ENCODE measurements around the gene SLC43A2. TPM values are rescaled to one million over a fixed set of nuclear protein-coding genes. Genes with fewer than 3 reads are reported as not detected.

The SLC43A2 gene
- polyA plus RNA-seq, 2 of the 4 experiments (the other 2 are of a cell fraction): 3.5 to 7.0 TPM

GRCh38 chr17:1617620-1618174, 10.9 kb downstream of the SLC43A2 start (continued):
- TF ChIP-seq, protein P1, sequence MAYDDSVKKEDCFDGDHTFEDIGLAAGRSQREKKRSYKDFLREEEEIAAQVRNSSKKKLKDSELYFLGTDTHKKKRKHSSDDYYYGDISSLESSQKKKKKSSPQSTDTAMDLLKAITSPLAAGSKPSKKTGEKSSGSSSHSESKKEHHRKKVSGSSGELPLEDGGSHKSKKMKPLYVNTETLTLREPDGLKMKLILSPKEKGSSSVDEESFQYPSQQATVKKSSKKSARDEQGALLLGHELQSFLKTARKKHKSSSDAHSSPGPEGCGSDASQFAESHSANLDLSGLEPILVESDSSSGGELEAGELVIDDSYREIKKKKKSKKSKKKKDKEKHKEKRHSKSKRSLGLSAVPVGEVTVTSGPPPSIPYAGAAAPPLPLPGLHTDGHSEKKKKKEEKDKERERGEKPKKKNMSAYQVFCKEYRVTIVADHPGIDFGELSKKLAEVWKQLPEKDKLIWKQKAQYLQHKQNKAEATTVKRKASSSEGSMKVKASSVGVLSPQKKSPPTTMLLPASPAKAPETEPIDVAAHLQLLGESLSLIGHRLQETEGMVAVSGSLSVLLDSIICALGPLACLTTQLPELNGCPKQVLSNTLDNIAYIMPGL (CRISPR knock-in tag; IDR thresholded peaks at IDR 0.05; ENCODE audit: borderline replicate concordance): no peak
- peak; percentile 55; the same call in 2 of the 3 replicates for TF ChIP-seq SMC3 (IDR thresholded peaks at IDR 0.05)
- 0 out of 2 replicates have a peak, but pooled peaks have one; percentile 32 for TF ChIP-seq MYC (IDR thresholded peaks at IDR 0.05; ENCODE audit: borderline replicate concordance, low read length)
- TF ChIP-seq HEYL (CRISPR knock-in tag; IDR thresholded peaks at IDR 0.05): no peak
- TF ChIP-seq ESRRA (IDR thresholded peaks at IDR 0.05; ENCODE audit: borderline replicate concordance, low read length): no peak
- TF ChIP-seq HOXA7 (CRISPR knock-in tag; IDR thresholded peaks at IDR 0.05): no peak
- TF ChIP-seq, protein P2, sequence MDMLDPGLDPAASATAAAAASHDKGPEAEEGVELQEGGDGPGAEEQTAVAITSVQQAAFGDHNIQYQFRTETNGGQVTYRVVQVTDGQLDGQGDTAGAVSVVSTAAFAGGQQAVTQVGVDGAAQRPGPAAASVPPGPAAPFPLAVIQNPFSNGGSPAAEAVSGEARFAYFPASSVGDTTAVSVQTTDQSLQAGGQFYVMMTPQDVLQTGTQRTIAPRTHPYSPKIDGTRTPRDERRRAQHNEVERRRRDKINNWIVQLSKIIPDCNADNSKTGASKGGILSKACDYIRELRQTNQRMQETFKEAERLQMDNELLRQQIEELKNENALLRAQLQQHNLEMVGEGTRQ (IDR thresholded peaks at IDR 0.05): no peak
- no peak for TF ChIP-seq JUNB (IDR thresholded peaks at IDR 0.05)
- TF ChIP-seq HOXB13 (CRISPR knock-in tag; IDR thresholded peaks at IDR 0.05; ENCODE audit: low read depth): no peak
- TF ChIP-seq, protein P3, sequence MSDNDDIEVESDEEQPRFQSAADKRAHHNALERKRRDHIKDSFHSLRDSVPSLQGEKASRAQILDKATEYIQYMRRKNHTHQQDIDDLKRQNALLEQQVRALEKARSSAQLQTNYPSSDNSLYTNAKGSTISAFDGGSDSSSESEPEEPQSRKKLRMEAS (IDR thresholded peaks at IDR 0.05): peak; percentile 80
- no peak for TF ChIP-seq POLR2A (IDR thresholded peaks at IDR 0.05; ENCODE audit: low read length)
- no peak for TF ChIP-seq FOSB (CRISPR knock-in tag; IDR thresholded peaks at IDR 0.05)
- TF ChIP-seq ZC3H11A (IDR thresholded peaks at IDR 0.05): no peak
- no peak for TF ChIP-seq NR3C1 (IDR thresholded peaks at IDR 0.05)
- TF ChIP-seq MAFK (IDR thresholded peaks at IDR 0.05; ENCODE audit: partially characterized antibody): peak; percentile 86
- no peak for TF ChIP-seq BHLHE40 (IDR thresholded peaks at IDR 0.05; ENCODE audit: low read depth, low read length)
- TF ChIP-seq SREBF2 (IDR thresholded peaks at IDR 0.05): no peak
- TF ChIP-seq KDM5A (IDR thresholded peaks at IDR 0.05): no peak
- TF ChIP-seq ZSCAN20 (CRISPR knock-in tag; IDR thresholded peaks at IDR 0.05): no peak
- no peak for TF ChIP-seq BCL3 (IDR thresholded peaks at IDR 0.05)
- no peak for TF ChIP-seq POLR2AphosphoS2 (conservative IDR thresholded peaks at IDR 0.05; ENCODE audit: low read length)
- no peak for TF ChIP-seq GATA3 (IDR thresholded peaks at IDR 0.05; ENCODE audit: borderline replicate concordance)
- no peak for TF ChIP-seq RARB (CRISPR knock-in tag; IDR thresholded peaks at IDR 0.05)
- no peak for TF ChIP-seq EHF (CRISPR knock-in tag; IDR thresholded peaks at IDR 0.05)
- TF ChIP-seq RCOR1 (IDR thresholded peaks at IDR 0.05; ENCODE audit: low read depth, low read length): no peak
- no peak for TF ChIP-seq CHD2 (IDR thresholded peaks at IDR 0.05; ENCODE audit: low read length, partially characterized antibody)

DNA sequence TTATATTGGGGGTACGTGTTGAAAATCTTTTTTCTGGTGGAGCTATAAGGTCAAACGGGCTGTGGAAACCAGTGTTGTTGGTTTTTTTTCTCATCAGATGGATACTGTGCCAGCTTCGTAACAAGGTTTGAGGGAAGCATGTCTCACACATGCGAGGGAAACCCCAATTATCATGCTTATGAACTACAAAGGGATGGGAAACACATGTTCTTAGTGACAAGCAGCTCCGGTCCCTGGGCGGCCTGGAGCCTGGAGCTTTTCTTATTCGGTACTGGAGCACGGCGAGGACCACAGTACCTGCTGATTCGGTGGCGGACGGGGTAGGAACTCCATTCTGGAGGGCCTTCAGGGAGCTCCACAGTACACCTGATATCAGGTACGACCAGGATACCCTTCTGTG, 12.5 kb downstream of the SLC43A2 start:
- Histone ChIP-seq H3K9me3 (no peaks in the 10 kb centered on the region), H3K27ac (peak overlapping the region in 1 of 2 experiments; percentile 83; a peak in 1 of 6 replicates), H3K4me2 (no peak overlapping the region), H3K4me1 (peaks cover 17% of the 10 kb centered on the region), H3K4me3 (no peak overlapping the region)
- DNase-seq (ENCODE audit: low read depth in 1 of 2, low spot score in 1 of 2): no peak
- WGBS (ENCODE audit: missing lambda C conversion rate): 84% methylated on average over 13 of the region's 13 CpGs
- CTCF ChIA-PET: interaction anchor here (0.9 to 18.3 kb wide), 9 partner anchors 10 to 49 kb away, joined by 3 to 263 read pairs (median 21); partner anchors contain the start of genes RILP and SLC43A2
- FAIRE-seq: no peak
- ATAC-seq: no peak
- POLR2A ChIA-PET: interaction anchor here (1.7 kb wide), 1 partner anchor 100 kb away, joined by 4 read pairs; the partner anchor contains the start of gene INPP5K
- no peak for TF ChIP-seq HOXB13 (CRISPR knock-in tag; IDR thresholded peaks at IDR 0.05; ENCODE audit: low read depth)
- no peak for TF ChIP-seq POLR2AphosphoS2 (conservative IDR thresholded peaks at IDR 0.05; ENCODE audit: low read length)
- TF ChIP-seq, protein P4, sequence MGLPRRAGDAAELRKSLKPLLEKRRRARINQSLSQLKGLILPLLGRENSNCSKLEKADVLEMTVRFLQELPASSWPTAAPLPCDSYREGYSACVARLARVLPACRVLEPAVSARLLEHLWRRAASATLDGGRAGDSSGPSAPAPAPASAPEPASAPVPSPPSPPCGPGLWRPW (IDR thresholded peaks at IDR 0.05): no peak
- TF ChIP-seq CHD2 (IDR thresholded peaks at IDR 0.05; ENCODE audit: low read length, partially characterized antibody): no peak
- TF ChIP-seq PHF8 (IDR thresholded peaks at IDR 0.05; ENCODE audit: borderline replicate concordance, low read depth): no peak
- no peak for TF ChIP-seq KDM5A (IDR thresholded peaks at IDR 0.05)
- TF ChIP-seq HOXB5 (CRISPR knock-in tag; IDR thresholded peaks at IDR 0.05): no peak
- TF ChIP-seq REST (IDR thresholded peaks at IDR 0.05): no peak
- TF ChIP-seq SREBF2 (IDR thresholded peaks at IDR 0.05): no peak
- TF ChIP-seq E2F6 (IDR thresholded peaks at IDR 0.05; ENCODE audit: borderline replicate concordance, low read depth): no peak
- no peak for TF ChIP-seq HOXA7 (CRISPR knock-in tag; IDR thresholded peaks at IDR 0.05)
- no peak for TF ChIP-seq RFX5 (IDR thresholded peaks at IDR 0.05)
- TF ChIP-seq POLR2A (IDR thresholded peaks at IDR 0.05; ENCODE audit: low read length): no peak
- no peak for TF ChIP-seq ZC3H11A (IDR thresholded peaks at IDR 0.05)
